Thyroid gland (tissue), 4 donors: Measurements from ENCODE around the gene IKBIP. TPM values are rescaled to one million over a fixed set of nuclear protein-coding genes. Genes with fewer than 3 reads are reported as not detected.

Experiments used
- DNase-seq, 2 donors: peaks; one replicate each; pipeline ENCODE4 v3.0.0-alpha.2; 2019
- H3K27ac ChIP-seq, 3 donors: fragments of 200-600 bp; sonication (generic); 1 replicate in 2 of 3; 2 replicates in 1 of 3; pipeline ENCODE4 v1.5.1; 2016 to 2019; ENCODE audit warnings: mild to moderate bottlenecking in 1 of 3, moderate library complexity in 1 of 3
- H3K27me3 ChIP-seq: fragments of 200-600 bp; sonication (generic); one replicate; pipeline ENCODE4 v1.5.1; 2019
- H3K36me3 ChIP-seq, 2 donors: fragments of 200-600 bp; sonication (generic); one replicate each; pipeline ENCODE4 v1.5.1; 2016 to 2019
- H3K4me1 ChIP-seq, 2 donors: fragments of 200-600 bp; sonication (generic); one replicate each; pipeline ENCODE4 v1.5.1; 2017 to 2019
- H3K4me3 ChIP-seq, 3 donors: fragments of 200-600 bp; sonication (generic); replicated peaks in 1 of 3; 1 replicate in 2 of 3; 2 replicates in 1 of 3; pipeline ENCODE4 v1.5.1; 2016; ENCODE audit warnings: mild to moderate bottlenecking in 1 of 3
- H3K9me3 ChIP-seq: fragments of 200-600 bp; sonication (generic); one replicate; pipeline ENCODE4 v1.5.1; 2017
- CTCF ChIP-seq, 6 experiments: fragments of 200-600 bp in 3 of 6; fragments of 450-650 bp in 3 of 6; sonication (generic) in 3 of 6; IDR thresholded peaks; one replicate each; pipeline ENCODE4 v1.5.1; 2016 to 2019; ENCODE audit warnings: antibody characterized with exemption in 6 of 6, mild to moderate bottlenecking in 2 of 6, inconsistent platforms in 1 of 6, moderate library complexity in 1 of 6
- POLR2A ChIP-seq, 2 donors: fragments of 450-650 bp; IDR thresholded peaks; one replicate each; pipeline ENCODE4 v1.6.1; 2017; ENCODE audit warnings: antibody characterized with exemption in 2 of 2, mild to moderate bottlenecking in 2 of 2, moderate library complexity in 1 of 2
- WGBS, 2 donors: methylation state at CpG; one replicate each; pipeline ENCODE4 v1.1.5; 2017; 5-methylcytosine and 5-hydroxymethylcytosine counted together
- intact Hi-C: fragments of 100-400 bp; cut with DNase I; formaldehyde crosslinking; loops from one replicate; pipeline ENCODE4 v1.15.1; 2023
- total RNA-seq, 4 donors: library from RNA; depleted of rRNA; stranded (reverse); fragments of >200 nt; gene quantifications; one replicate each; pipeline ENCODE4 v1.2.3, GENCODE V29; 2016

Gene IKBIP
- total RNA-seq, 4 donors from 2014 or later: 16.8 to 26.2 (median 19.0) TPM

GRCh38 chr12:98587084-98587483 is 57.5 kb downstream of the IKBIP start:
- TF ChIP-seq CTCF (IDR thresholded peaks at IDR 0.05): no peak
- TF ChIP-seq POLR2A (IDR thresholded peaks at IDR 0.05): no peak
- H3K4me3 ChIP-seq: no peak overlapping the region
- intact Hi-C loops: no loop called here
- H3K27me3 ChIP-seq: no peaks in the 10 kb centered on the region
- 78 to 84% methylated on average over 5 of the region's 5 CpGs for WGBS, 2 donors
- no peaks in the 10 kb centered on the region for H3K9me3 ChIP-seq
- no peak for DNase-seq
- no peak overlapping the region for H3K27ac ChIP-seq
- H3K36me3 ChIP-seq: no peaks in the 10 kb centered on the region
- H3K4me1 ChIP-seq: no peaks in the 10 kb centered on the region

GRCh38 chr12:98582093-98582492 is 62.5 kb downstream of the IKBIP start:
- H3K4me3 ChIP-seq: no peak overlapping the region
- H3K27ac ChIP-seq: no peak overlapping the region
- no peak for DNase-seq
- 89 to 91% methylated on average over 6 of the region's 6 CpGs for WGBS, 2 donors
- H3K27me3 ChIP-seq: no peaks in the 10 kb centered on the region
- intact Hi-C loops: no loop called here
- no peak for TF ChIP-seq POLR2A (IDR thresholded peaks at IDR 0.05)
- no peak for TF ChIP-seq CTCF (IDR thresholded peaks at IDR 0.05)
- no peaks in the 10 kb centered on the region for H3K4me1 ChIP-seq
- H3K9me3 ChIP-seq: no peaks in the 10 kb centered on the region
- no peaks in the 10 kb centered on the region for H3K36me3 ChIP-seq

- intact Hi-C loops: no loop called here
- 82 to 95% methylated on average over 1 of the region's 1 CpG for WGBS, 2 donors
- no peaks in the 10 kb centered on the region for H3K27me3 ChIP-seq
- H3K4me3 ChIP-seq: no peak overlapping the region
- H3K36me3 ChIP-seq: no peaks in the 10 kb centered on the region
- TF ChIP-seq POLR2A (IDR thresholded peaks at IDR 0.05) (no peak), CTCF (IDR thresholded peaks at IDR 0.05) (no peak)
- H3K9me3 ChIP-seq: no peaks in the 10 kb centered on the region
- H3K27ac ChIP-seq: no peak overlapping the region
- DNase-seq: no peak
- no peaks in the 10 kb centered on the region for H3K4me1 ChIP-seq
Observed at GRCh38 chr12:98581101-98581500, 63.5 kb downstream of the IKBIP start.

- Histone ChIP-seq H3K4me3 (no peak overlapping the region), H3K27me3 (no peaks in the 10 kb centered on the region), H3K36me3 (no peaks in the 10 kb centered on the region), H3K9me3 (no peaks in the 10 kb centered on the region), H3K27ac (no peak overlapping the region), H3K4me1 (no peaks in the 10 kb centered on the region)
- DNase-seq: no peak
- TF ChIP-seq POLR2A (IDR thresholded peaks at IDR 0.05) (no peak), CTCF (IDR thresholded peaks at IDR 0.05) (no peak)
- intact Hi-C loops: no loop called here
- 94 to 98% methylated on average over 5 of the region's 5 CpGs for WGBS, 2 donors
Observed at GRCh38 chr12:98580695-98581094, 63.9 kb downstream of the IKBIP start.

- WGBS, 2 donors: 89 to 91% methylated on average over 3 of the region's 3 CpGs
- Histone ChIP-seq H3K27me3 (no peaks in the 10 kb centered on the region), H3K27ac (no peak overlapping the region), H3K4me3 (no peak overlapping the region), H3K4me1 (no peaks in the 10 kb centered on the region), H3K9me3 (no peaks in the 10 kb centered on the region), H3K36me3 (no peaks in the 10 kb centered on the region)
- TF ChIP-seq CTCF (IDR thresholded peaks at IDR 0.05): no peak
- TF ChIP-seq POLR2A (IDR thresholded peaks at IDR 0.05): no peak
- intact Hi-C loops: no loop called here
- DNase-seq: no peak
Observed at GRCh38 chr12:98579835-98580234, 64.8 kb downstream of the IKBIP start.
